Vagina (tissue), 2 donors: ENCODE results near the gene FRS2.
"Not testable (repeated sequence)": the region's sequence is repeated elsewhere in the genome, so short reads cannot be mapped to it uniquely, and the experiment has no call there.

ENCODE experiments used
- CTCF ChIP-seq, 3 experiments: fragments of 450-650 bp in 2 of 3; fragments of 200-600 bp in 1 of 3; sonication (generic) in 1 of 3; IDR thresholded peaks; one replicate each; pipeline ENCODE4 v1.5.1; 2017 to 2019; ENCODE audit warnings: antibody characterized with exemption in 3 of 3, mild to moderate bottlenecking in 2 of 3, moderate library complexity in 2 of 3
- POLR2AphosphoS5 ChIP-seq, 2 donors: sonication (generic); formaldehyde crosslinking; IDR thresholded peaks; one replicate each; pipeline ENCODE4 v1.9.0; 2017; ENCODE audit warnings: antibody characterized with exemption in 2 of 2, mild to moderate bottlenecking in 2 of 2, low read depth in 1 of 2; ENCODE audit not compliant: insufficient read depth in 1 of 2

- TF ChIP-seq CTCF (IDR thresholded peaks at IDR 0.05); POLR2AphosphoS5 (IDR thresholded peaks at IDR 0.05; ENCODE audit: insufficient read depth in 1 of 2, low read depth in 1 of 2): not testable (repeated sequence)
Observed at GRCh38 chr12:69603556-69603955, 133.4 kb downstream of the FRS2 start.
